ENCODE results near the gene BTBD9.
A peak's percentile ranks its signal among the peaks of the same experiment; 100 is the strongest.

BTBD9 gene

GRCh38 chr6:38261626-38262025 is 378.1 kb downstream of the BTBD9 start:
- intact Hi-C loops (cut with DNase I) = no loop called here
- DNase-seq = no peak

- intact Hi-C loops (cut with DNase I) = no loop called here
- DNase-seq = no peak
These were observed 380.0 kb downstream of the BTBD9 start for GRCh38 chr6:38259736-38260135.

- DNase-seq = no peak
- intact Hi-C loops (cut with DNase I) = no loop called here
These were observed 391.1 kb downstream of the BTBD9 start for GRCh38 chr6:38248500-38249234.

- intact Hi-C loops (cut with DNase I) = no loop called here
- DNase-seq = no peak
These were observed 394.4 kb downstream of the BTBD9 start for GRCh38 chr6:38245295-38245694.

GRCh38 chr6:38244869-38245268 is 394.9 kb downstream of the BTBD9 start:
- intact Hi-C loops (cut with DNase I) = no loop called here
- DNase-seq = no peak

GRCh38 chr6:38241200-38241871 is 398.4 kb downstream of the BTBD9 start:
- no peak for DNase-seq
- intact Hi-C loops (cut with DNase I) = no loop called here

GRCh38 chr6:38239719-38240451 is 399.8 kb downstream of the BTBD9 start:
- DNase-seq = no peak
- intact Hi-C loops (cut with DNase I) = no loop called here

- intact Hi-C loops (cut with DNase I) = no loop called here
- no peak for DNase-seq
These were observed 403.1 kb downstream of the BTBD9 start for GRCh38 chr6:38236631-38237030.

GRCh38 chr6:38234934-38235682 is 404.6 kb downstream of the BTBD9 start:
- DNase-seq = no peak
- intact Hi-C loops (cut with DNase I) = no loop called here

- intact Hi-C loops (cut with DNase I) = no loop called here
- DNase-seq = no peak
These were observed 405.6 kb downstream of the BTBD9 start for GRCh38 chr6:38234141-38234540.

GRCh38 chr6:38233161-38233791 is 406.5 kb downstream of the BTBD9 start:
- intact Hi-C loops (cut with DNase I) = no loop called here
- no peak for DNase-seq

GRCh38 chr6:38225766-38226165 is 414.0 kb downstream of the BTBD9 start:
- no peak for DNase-seq
- intact Hi-C loops (cut with DNase I) = no loop called here

GRCh38 chr6:38221251-38221650 is 418.5 kb downstream of the BTBD9 start:
- intact Hi-C loops (cut with DNase I) = no loop called here
- DNase-seq = no peak

GRCh38 chr6:38220069-38220723 is 419.5 kb downstream of the BTBD9 start:
- intact Hi-C loops (cut with DNase I) = no loop called here
- peak in 28 of 42 donors; percentile 21 to 74 (median 44) for DNase-seq

- DNase-seq = no peak
- intact Hi-C loops (cut with DNase I) = no loop called here
These were observed 421.5 kb downstream of the BTBD9 start for GRCh38 chr6:38218235-38218634.

GRCh38 chr6:38216451-38216850 is 423.3 kb downstream of the BTBD9 start:
- DNase-seq = no peak
- intact Hi-C loops (cut with DNase I) = no loop called here

- no peak for DNase-seq
- intact Hi-C loops (cut with DNase I) = no loop called here
These were observed 423.9 kb downstream of the BTBD9 start for GRCh38 chr6:38215651-38216311.

- intact Hi-C loops (cut with DNase I) = no loop called here
- DNase-seq = peak in 8 of 42 donors; percentile 23 to 59 (median 43)
These were observed 424.5 kb downstream of the BTBD9 start for GRCh38 chr6:38215225-38215624.
